ENCODE results near the gene GPR17.

Gene GPR17

DNA sequence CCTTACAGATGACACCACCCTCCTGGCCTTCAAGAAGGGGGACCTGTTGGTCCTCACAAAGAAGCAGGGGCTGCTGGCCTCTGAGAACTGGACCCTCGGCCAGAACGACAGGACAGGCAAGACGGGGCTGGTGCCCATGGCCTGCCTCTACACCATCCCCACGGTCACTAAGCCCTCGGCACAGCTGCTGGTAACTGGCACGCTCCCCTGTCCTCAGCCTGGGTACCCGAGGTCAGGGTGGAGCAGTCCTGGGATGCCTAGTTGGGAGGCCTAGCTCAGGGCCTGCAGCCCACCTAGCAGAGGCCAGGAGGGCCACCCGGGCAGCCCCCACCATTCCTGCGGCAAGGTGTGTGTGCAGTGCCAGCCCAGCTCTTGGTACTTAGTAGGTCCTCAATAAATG lies 16.3 kb upstream of the GPR17 start:
- DNase-seq (ENCODE audit: low read depth in 1 of 2, low spot score in 1 of 2), result no peak

DNA sequence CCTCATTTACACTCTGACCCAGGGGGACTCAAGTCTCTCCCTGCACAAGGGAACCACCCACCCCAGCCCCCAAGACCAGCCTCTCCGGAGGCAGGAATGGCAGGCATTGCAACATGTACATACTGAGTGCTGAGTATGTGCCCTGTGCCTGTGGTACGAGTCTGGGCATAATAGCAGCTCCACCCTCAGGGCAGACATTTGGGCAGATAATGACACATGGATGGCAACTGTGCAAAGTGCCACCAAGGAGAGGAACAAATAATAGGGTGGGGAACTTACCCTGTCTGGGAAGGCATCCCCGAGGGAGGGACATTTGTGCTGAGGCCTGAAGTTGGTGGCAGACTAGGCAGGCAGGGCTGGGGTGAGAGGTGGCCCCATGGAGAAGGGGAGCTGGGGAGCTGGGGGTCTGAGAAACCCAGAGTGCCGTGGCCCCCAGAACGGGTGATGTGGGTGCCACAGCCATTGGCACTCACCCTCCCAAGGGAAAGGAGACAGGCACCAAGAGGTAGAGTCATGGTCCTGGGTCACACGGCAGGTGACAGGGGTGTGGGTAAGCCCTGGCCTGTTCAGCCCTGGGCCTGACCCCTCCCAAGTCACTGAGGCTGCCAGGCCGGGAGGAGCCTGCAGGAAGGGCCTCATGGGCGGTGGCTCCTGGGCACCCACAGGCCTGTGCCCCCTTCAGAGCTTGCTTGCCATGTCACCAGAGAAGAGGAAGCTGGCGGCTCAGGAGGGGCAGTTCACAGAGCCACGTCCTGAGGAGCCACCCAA lies 15.7 kb upstream of the GPR17 start:
- DNase-seq (ENCODE audit: low read depth in 1 of 2, low spot score in 1 of 2), result no peak

DNA sequence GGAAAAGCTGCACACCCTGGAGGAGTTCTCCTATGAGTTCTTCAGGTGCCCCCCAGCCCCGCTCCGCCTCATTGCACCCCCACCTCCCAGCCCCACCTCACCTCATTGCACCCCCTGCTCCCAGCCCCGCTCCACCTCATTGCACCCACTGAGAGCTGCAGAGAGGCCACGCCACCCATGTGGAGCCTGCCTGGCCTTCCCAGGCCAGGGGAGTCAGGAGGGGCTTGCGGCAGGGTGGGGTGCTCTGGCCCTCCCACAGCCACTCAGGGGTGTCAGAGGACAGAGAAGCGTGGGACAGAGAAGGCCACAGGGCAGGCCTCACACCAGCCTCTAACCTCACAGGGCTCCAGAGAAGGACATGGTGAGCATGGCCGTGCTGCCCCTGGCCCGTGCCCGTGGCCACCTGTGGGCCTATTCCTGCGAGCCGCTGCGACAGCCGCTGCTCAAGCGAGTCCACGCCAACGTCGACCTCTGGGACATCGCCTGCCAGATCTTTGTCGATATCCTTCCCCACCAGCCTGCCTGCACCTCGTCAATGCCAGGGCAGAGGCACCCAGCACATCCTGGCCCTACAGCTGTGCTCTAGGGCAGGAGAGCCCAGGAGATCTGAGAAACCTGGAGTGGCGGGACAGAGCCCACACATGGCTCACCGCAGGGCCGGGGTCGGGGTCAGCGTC lies 15.0 kb upstream of the GPR17 start:
- no peak for DNase-seq (ENCODE audit: low read depth in 1 of 2, low spot score in 1 of 2)

DNA sequence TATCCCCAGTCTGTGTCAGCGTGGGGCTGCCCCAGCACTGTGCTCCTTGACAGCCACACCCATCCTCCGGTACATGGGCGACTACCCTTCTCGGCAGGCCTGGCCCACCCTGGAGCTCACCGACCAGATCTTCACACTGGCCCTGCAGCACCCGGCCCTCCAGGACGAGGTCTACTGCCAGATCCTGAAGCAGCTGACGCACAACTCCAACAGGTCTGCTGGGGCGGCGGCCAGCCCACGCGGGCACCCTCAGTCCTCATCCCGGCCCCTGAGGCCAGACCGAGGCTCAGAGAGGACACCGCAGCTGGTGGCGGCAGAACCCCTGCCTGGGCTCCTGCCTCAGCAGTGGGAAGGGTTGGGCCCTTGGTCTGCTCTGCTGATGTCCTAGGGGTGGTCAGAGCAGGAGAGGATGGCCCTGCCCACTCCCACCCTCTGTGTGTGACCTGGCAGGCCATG lies 14.4 kb upstream of the GPR17 start:
- no peak for DNase-seq (ENCODE audit: low read depth in 1 of 2, low spot score in 1 of 2)

DNA sequence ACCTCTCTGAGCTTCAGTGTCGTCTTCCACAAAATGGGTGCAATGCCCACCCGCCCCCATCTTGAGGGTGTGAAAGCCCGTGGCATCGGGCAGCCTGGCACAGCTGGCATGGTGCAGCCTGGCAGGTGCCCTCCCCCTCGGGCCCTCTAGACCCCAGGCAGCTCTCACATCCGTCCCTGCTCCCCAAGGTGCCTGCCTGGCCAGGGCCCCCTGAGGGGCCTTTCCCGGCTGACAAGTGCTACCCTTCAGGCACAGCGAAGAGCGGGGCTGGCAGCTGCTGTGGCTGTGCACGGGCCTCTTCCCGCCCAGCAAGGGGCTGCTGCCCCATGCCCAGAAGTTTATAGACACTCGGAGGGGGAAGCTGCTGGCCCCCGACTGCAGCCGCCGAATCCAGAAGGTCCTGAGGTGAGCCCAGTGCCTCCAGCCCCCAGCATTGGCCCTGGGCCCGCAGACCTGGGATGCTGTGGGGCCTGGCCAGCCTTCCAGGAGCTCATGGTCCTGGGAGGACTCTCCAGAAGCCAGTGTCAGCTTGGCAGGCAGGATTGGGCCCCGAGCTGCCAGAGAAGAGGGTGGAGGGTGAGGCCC lies 13.9 kb upstream of the GPR17 start:
- DNase-seq (ENCODE audit: low read depth in 1 of 2, low spot score in 1 of 2), result no peak

DNA sequence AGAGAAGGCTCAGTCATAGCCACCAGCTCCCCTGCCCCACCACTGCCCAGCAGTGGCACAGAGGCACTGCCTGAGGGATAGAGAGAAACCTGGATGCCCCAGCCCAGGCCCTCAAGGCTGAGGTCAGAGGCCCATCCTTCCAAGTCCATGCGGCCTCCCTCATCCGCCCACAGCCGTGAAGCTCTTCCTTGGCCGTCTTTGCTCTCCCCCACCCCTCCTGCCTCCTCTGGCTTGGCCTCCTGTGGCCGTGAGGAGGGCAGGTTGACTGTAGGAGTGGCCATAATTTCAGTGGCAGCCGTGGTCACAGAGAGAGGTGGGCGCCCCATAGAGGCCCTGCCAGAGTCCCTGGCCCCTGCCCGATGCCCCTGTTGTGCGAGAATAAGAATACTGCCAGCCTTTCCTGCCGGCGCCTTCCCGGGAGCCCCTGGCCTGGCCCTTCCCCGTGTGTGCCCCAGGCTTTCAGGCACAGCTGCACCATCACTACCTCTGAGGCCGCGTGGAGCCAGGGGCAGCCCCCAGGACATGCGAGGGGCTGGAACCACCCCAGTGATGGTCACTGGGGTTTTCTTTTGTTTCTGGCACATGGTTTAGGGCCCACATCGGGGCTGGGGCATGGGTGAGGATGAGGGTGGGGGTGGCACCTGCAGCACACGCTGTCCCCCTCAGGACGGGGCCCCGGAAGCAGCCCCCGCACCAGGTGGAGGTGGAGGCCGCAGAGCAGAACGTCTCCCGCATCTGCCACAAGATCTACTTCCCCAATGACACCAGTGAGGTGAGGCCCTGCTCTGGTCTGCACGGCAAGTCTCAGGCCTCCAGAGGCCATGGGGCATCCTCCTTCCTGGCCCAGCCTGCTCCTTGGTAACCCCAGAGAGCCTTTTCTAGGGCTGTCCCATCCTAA lies 13.1 kb upstream of the GPR17 start:
- no peak for DNase-seq (ENCODE audit: low read depth in 1 of 2, low spot score in 1 of 2)

DNA sequence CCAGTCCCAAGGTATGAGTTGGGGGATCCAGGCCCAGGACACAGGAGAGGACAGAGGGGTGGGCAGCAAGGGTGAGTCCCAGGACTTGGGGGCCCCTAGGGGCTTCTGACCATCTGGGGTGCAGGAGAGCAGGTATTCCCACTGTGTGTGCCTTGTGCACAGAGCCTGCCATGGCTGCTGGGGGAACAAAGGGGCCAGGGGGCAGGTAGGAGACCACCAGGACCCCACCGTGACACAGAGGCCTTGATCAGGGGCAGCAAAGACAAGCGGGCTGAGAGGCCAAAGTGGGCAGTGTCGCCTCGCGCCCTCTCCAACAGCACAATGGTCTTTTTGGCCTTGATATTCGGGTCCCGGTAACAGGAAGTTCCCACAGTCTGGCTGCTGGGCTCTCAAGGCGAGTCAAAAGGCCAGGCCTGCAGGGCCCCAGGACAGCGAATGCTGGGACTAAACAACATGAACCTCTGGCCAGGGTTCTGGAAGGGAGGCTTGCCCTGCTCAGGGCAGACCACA lies 12.3 kb upstream of the GPR17 start:
- DNase-seq (ENCODE audit: low read depth in 1 of 2, low spot score in 1 of 2), result no peak

DNA sequence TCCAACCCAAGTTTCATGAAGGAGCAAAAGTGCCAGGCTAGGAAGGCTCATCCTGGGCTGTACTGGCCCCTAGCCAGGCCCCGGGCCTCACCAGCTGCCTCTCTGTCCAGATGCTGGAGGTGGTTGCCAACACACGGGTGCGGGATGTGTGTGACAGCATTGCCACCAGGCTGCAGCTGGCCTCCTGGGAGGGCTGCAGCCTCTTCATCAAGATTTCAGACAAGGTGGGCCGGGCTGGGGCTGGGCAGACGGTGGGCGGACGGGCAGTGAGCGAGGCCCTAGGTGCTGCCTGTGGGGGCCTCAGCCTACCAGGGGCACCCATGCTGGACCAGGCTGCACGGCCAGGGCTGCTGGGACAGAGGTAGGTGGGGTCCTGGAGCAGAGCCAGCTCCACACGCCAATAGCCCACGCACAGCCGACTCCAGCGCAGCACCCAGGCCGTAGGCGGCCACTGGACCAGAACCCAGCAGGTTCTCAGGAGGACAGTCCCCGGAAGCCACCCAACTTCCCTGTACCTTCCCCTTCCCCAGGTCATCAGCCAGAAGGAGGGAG lies 11.8 kb upstream of the GPR17 start:
- no peak for DNase-seq (ENCODE audit: low read depth in 1 of 2, low spot score in 1 of 2)

DNA sequence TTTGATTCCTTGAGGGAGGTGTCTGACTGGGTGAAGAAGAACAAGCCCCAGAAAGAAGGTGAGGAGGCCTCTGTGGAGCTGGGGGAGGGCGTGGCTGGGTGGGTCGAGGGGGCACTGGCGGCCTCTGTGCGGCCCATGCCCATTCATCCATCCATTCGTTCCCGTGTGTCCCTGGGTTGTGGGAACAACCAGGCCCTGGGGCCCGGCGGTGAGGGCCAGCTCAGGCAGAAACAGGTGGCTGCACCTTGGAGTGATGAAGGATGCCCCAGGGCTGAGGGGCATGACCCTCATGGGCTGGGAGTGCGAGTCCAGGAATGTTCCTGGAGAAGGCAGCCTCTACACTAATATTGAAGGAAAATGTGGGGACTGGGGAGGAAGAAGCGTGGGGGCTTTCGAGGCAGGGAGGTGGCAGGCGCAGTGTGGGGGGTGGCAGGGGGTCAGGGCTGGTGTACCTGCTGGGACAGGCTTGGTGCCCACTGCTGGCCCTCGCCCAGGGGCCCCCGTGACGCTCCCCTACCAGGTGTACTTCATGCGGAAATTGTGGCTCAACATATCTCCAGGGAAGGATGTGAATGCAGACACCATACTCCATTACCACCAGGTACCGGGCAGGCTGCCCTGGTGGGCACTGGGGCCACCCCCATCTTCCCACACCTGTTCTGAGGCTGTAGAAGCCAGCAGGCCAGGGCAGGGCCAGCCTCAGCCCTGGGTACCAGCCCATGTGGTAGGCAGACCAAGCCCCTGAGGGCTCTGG lies 11.2 kb upstream of the GPR17 start:
- no peak for DNase-seq (ENCODE audit: low read depth in 1 of 2, low spot score in 1 of 2)

DNA sequence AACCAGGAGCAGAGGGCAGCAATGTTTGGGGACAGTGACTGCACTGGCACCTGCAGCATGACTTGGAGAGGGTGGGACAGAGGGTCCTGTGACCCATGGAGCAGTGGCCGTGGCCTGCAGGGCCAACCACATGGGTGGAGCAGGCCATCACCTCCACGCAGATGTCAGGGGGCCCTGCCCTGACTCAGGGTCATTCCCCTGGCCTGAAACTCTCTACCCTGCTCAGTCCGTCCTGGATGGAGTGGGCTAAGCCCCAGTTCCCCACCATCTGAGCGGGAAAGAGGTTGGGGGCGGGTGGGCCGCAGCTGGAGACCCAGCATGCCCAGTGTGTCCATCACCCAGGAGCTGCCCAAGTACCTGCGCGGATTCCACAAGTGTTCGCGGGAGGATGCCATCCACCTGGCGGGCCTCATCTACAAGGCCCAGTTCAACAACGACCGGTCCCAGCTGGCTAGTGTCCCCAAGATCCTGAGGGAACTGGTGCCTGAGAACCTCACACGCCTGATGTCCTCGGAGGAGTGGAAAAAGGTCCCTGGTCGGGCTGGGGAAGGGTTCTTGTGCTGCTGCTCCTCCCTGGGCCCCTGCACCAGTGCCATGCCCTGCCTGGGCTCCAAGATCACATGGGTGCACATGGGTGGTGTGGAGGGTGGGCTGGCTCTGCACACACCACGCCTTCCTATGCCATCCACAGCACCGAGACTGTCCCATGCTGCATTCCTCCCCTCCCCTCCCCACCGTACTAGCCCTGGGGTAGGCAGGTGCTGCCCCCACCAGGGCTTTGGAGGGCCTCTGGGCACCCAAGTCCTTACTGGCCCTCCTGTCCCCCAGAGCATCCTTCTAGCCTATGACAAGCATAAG lies 10.3 kb upstream of the GPR17 start:
- DNase-seq (ENCODE audit: low read depth in 1 of 2, low spot score in 1 of 2), result no peak

DNA sequence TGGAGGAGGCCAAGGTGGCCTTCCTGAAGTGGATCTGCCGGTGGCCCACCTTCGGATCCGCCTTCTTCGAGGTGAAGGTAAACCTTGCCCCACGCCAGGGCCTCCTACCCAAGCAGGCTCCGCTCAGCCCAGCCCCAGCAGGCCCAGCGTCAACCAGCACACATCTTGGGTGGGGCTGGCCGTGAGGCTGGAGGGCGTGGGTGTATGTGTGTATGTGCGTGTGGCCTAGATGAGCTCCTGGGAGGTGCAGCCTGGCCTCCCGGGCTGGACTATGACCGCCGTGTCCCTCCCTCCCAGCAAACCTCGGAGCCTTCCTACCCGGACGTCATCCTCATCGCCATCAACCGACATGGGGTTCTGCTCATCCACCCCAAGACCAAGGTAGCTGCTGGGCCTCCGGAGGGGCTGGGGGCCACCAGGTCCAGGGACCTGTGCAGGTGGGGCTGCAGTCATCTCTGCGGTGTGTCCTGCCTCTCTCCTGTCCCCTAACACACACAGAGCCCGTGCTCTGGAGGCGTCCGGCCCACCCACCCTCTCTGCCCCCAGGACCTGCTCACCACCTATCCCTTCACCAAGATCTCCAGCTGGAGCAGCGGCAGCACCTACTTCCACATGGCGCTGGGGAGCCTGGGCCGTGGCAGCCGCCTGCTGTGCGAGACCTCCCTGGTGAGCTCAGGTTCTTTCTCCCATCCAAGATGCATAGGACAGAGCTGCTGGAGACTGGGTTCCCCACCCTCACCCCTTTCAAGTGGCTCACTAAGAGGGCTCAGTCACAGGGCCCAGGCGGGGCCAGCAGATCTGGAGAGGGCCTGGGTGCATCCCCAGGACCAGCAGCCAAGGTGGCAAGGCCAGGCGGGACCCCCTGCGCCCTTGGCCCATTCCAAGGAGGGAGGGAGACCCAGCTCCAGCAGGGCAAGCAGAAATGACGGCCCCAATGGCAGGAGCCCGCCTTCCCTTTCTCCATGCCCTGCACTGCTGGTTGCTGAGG lies 9.4 kb upstream of the GPR17 start:
- no peak for DNase-seq (ENCODE audit: low read depth in 1 of 2, low spot score in 1 of 2)

DNA sequence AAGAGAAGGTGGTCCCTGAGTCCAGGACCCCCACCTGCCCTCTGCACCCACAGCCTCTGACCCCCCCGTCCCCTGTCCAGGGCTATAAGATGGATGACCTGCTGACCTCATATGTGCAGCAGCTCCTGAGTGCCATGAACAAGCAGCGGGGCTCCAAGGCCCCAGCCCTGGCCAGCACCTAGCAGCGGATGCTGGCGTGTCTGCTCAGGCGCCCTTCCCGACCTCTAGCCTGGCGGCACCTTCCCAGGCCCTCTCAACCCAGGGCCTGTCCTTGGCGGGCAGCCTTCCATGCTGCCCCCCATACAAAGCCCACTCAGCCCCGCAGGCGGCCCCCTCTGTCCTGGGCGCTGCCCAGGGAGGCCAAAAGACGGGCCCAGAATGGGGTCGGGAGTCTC lies 8.7 kb upstream of the GPR17 start:
- DNase-seq (ENCODE audit: low read depth in 1 of 2, low spot score in 1 of 2), result no peak

DNA sequence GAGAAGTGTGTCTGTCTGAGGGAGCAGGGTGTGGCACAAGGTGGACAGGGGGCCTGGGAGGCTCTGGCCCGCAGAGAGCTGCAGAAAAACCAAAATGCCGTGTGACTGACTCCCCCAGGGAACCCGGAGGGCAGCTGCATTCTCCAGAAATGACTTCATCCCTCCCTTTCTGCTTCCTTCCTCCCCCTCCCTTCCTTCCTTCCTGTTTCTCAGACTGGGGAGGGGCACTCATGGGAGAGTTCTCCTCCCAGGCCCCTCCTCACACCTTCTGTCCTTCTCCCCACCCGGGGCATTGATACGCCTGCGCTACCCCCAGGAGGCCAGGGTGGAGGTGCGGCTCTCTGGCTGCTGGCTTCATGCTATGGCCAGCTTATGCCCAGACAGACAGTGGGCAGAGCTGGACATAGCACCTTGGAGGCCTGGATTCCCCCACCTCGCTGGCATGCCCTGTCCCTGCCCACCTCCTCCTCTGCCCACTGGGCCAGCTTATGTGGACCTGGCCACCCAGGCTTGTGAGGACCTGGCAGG lies 8.2 kb upstream of the GPR17 start:
- DNase-seq (ENCODE audit: low read depth in 1 of 2, low spot score in 1 of 2), result no peak

DNA sequence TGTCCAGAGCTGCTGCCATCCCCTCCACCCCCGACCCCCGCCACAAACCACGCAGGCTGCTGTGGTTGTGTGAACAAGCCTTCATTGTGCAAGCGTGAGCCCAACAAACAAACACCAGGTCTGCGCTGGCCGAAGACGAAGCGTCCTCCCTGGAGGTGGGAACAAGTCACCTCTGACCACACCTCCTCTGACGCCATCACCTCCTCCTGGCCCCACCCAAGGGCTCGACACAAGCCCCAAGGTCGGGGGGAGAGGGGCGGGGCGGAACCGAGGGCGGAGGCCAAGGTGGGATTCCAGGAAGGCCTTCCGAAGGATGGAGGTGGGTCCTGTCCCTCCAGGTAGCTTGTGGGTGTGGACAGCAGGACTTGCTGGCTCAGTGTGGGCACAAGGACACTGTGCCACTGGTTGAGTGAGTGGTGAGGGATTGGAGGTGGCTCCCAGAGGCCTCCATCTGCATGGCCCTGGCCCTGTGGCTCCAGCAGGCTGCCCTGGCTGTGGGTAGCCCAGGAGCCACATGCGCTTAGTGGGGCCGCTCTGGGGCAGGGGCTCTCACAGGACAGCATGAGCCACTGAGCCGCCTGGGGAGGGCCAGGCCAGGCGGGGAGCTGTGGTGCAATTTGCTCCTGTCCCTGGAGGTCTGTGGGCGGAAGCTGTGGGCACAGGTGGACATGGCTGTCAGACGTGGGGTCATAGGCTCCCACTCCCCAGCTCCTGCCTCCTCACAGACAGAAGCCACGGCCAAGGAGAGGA lies 7.4 kb upstream of the GPR17 start:
- no peak for DNase-seq (ENCODE audit: low read depth in 1 of 2, low spot score in 1 of 2)

DNA sequence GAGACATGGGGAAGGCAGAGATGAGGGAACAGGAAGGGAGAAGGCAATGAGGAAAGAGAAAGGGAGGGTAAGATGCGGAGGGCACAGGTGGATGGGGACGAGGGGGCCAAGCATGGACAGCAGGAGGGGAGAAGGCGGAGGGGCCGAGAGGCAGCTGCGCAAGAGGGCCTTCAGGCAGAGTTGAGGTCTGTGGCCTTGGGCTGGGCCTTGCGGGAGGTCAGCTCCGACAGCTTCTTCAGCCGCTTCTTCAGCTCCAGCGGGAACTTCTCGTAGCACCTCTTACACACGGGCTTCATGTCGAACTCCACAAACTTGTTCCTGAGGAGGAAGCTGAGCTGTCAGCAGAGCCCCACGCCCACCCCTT lies 6.9 kb upstream of the GPR17 start:
- no peak for DNase-seq (ENCODE audit: low read depth in 1 of 2, low spot score in 1 of 2)

DNA sequence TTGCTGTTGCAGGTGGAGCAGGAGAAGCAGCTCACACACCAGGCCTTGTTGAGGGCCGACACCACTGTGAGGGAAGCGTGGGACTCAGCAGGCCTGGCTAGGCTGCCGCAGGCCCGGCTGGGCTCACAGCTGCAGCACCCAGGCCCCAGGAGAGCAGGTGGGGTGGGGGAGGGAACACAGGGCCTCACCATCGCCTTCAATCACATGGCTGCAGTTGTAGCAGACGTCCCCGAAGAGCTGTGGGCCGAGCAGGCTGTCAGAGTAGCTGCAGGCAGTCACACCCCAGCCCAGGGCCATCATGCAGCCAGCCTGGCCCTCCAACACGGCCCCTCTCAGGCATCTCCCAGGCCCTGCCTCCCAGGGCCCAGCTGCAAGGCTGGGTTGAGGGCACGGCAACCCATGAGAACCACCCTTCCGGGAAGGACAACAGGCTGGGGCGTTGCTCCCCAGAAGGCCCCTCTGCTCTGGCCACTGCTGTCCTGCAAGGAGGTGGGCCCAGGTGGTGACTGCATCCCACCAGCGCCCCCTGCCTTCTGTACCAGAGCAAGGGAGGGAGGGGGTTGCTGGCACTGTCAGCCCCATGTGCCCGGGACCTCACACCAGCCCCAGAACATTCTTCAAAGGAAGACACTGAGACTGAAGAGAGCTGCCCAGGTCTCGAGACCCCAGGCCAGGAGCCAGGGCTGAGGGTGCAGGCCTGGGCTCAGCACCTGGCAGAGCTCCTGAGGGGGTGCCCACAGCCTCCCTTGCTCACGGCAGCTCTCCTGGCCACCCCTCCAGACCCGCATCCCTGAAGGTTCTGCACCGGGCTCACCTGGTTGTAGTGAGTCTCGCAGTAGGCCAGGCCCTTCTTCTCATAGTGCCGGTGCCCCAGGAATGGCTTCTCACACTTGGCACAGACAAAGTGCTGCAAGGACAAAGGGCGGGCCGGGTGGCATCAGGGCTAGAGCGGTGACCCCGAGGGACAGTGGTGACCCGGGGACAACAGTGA lies 5.6 kb upstream of the GPR17 start:
- DNase-seq (ENCODE audit: low read depth in 1 of 2, low spot score in 1 of 2), result no peak

Data from stimulated activated CD4-positive, alpha-beta T cell treated with anti-CD3 and anti-CD28 coated beads, Interleukin-15, amount 100 ng/mL, for 1 hour (primary cell).